Breast epithelium (tissue), 3 donors: Measurements from ENCODE around the gene DUSP23.

Source experiments
- POLR2A ChIP-seq: fragments of 450-650 bp; IDR thresholded peaks from one replicate; pipeline ENCODE4 v1.6.1; 2016; ENCODE audit warnings: antibody characterized with exemption, mild to moderate bottlenecking, moderate library complexity
- POLR2AphosphoS5 ChIP-seq, 3 donors: sonication (generic); formaldehyde crosslinking; IDR thresholded peaks; one replicate each; pipeline ENCODE4 v1.6.1; 2017; ENCODE audit warnings: antibody characterized with exemption in 3 of 3
- TF ChIP-seq, protein P1 (sequence below), 3 donors: fragments of 450-650 bp; IDR thresholded peaks; one replicate each; pipeline ENCODE4 v1.5.1; 2016 to 2017; ENCODE audit warnings: antibody characterized with exemption in 3 of 3, mild to moderate bottlenecking in 3 of 3, moderate library complexity in 3 of 3

DNA sequence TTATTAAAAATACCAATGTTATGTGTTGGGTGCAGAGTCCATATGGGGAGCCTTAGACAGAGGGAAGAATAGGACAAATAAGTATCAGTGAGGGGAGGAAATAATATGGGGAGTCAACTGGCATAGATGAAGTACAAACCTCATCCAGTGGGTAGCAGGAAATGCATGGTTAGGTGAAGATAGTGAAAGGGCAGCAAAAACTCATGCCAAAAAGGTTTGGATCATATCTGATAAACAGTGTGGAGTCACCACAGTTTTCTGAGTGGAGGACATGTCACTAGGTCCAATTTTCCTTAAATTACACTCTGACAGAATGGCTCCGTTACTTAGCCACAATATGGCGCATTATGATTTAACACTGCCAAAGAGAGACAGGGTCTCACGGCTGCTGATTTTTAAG lies 10.3 kb downstream of the DUSP23 start:
- TF ChIP-seq, protein P1, sequence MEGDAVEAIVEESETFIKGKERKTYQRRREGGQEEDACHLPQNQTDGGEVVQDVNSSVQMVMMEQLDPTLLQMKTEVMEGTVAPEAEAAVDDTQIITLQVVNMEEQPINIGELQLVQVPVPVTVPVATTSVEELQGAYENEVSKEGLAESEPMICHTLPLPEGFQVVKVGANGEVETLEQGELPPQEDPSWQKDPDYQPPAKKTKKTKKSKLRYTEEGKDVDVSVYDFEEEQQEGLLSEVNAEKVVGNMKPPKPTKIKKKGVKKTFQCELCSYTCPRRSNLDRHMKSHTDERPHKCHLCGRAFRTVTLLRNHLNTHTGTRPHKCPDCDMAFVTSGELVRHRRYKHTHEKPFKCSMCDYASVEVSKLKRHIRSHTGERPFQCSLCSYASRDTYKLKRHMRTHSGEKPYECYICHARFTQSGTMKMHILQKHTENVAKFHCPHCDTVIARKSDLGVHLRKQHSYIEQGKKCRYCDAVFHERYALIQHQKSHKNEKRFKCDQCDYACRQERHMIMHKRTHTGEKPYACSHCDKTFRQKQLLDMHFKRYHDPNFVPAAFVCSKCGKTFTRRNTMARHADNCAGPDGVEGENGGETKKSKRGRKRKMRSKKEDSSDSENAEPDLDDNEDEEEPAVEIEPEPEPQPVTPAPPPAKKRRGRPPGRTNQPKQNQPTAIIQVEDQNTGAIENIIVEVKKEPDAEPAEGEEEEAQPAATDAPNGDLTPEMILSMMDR (IDR thresholded peaks at IDR 0.05) = no peak
- TF ChIP-seq POLR2A = no peak
- TF ChIP-seq POLR2AphosphoS5 (IDR thresholded peaks at IDR 0.05) = no peak
